Stimulated activated CD8-positive, alpha-beta memory T cell treated with anti-CD3 and anti-CD28 coated beads, Interleukin-15, amount 100 ng/mL, for 48 hours (primary cell): ENCODE measurements around the gene AJM1.
"Not testable (repeated sequence)": the region's sequence is repeated elsewhere in the genome, so short reads cannot be mapped to it uniquely, and the experiment has no call there.

Experiments used
- DNase-seq, 2 donors: peaks; one replicate each; pipeline ENCODE4 v3.0.0-alpha.2; 2020; ENCODE audit warnings: low read depth in 2 of 2

Gene AJM1

DNA sequence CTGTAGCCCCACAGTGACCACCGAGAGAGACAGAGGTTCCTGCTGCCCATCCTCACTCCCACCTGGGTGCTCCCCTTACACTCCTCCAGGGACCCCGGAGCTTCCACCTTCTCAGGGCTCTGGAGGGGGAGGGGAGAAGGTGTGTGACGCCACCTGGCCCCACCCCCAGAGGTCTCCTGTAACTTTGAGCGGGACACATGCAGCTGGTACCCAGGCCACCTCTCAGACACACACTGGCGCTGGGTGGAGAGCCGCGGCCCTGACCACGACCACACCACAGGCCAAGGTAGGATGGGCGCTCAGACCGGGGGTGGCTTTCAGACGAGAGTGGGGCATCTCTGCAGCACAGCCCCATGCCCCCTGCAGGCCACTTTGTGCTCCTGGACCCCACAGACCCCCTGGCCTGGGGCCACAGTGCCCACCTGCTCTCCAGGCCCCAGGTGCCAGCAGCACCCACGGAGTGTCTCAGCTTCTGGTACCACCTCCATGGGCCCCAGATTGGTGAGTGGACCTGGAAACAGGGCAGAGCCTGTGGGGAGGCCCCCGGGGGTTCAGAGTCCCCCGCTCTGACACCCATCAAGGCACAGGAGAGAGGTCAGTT is 14.4 kb downstream of the AJM1 start:
- DNase-seq: no peak

DNA sequence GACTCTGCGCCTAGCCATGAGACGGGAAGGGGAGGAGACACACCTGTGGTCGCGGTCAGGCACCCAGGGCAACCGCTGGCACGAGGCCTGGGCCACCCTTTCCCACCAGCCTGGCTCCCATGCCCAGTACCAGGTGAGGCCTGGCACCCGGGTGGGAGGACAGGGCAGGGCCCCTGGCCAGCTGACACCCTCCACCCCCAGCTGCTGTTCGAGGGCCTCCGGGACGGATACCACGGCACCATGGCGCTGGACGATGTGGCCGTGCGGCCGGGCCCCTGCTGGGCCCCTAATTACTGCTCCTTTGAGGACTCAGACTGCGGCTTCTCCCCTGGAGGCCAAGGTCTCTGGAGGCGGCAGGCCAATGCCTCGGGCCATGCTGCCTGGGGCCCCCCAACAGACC is 14.9 kb downstream of the AJM1 start:
- DNase-seq: no peak

DNA sequence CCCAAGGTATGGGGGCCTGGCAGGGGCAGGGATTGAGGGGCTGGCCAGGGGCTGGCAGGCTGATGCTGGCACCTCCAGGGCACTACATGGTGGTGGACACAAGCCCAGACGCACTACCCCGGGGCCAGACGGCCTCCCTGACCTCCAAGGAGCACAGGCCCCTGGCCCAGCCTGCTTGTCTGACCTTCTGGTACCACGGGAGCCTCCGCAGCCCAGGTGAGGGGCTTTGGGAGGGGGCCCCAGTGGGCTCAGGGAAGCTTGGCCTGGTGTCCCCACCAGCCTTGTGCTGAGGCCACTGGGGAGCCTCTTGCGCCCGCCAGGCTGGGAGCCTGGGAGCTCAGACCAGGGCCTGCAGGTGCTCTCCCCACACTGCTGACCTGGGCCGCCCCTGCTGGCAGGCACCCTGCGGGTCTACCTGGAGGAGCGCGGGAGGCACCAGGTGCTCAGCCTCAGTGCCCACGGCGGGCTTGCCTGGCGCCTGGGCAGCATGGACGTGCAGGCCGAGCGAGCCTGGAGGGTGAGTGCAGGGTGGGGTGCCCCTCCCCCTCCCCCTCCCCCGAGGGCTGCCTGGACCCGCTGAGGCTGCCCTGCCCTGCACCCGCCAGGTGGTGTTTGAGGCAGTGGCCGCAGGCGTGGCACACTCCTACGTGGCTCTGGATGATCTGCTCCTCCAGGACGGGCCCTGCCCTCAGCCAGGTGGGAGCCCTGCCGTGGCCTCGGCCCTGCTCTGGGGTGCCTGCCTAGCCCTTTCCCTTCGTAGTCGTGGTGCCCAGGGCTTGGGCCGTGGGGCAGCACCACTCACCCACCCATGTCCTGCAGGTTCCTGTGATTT is 15.5 kb downstream of the AJM1 start:
- no peak for DNase-seq

DNA sequence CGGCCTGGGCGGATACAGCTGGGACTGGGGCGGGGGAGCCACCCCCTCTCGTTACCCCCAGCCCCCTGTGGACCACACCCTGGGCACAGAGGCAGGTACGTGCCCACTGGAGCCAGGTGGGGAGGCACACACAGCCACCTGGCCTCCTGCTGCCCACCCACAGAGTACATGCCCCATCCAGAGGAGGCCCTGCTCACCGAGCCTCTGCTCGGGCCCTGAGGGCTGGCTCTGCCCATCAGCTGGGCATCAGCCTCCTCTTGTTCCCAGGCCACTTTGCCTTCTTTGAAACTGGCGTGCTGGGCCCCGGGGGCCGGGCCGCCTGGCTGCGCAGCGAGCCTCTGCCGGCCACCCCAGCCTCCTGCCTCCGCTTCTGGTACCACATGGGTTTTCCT is 16.2 kb downstream of the AJM1 start:
- DNase-seq: no peak

DNA sequence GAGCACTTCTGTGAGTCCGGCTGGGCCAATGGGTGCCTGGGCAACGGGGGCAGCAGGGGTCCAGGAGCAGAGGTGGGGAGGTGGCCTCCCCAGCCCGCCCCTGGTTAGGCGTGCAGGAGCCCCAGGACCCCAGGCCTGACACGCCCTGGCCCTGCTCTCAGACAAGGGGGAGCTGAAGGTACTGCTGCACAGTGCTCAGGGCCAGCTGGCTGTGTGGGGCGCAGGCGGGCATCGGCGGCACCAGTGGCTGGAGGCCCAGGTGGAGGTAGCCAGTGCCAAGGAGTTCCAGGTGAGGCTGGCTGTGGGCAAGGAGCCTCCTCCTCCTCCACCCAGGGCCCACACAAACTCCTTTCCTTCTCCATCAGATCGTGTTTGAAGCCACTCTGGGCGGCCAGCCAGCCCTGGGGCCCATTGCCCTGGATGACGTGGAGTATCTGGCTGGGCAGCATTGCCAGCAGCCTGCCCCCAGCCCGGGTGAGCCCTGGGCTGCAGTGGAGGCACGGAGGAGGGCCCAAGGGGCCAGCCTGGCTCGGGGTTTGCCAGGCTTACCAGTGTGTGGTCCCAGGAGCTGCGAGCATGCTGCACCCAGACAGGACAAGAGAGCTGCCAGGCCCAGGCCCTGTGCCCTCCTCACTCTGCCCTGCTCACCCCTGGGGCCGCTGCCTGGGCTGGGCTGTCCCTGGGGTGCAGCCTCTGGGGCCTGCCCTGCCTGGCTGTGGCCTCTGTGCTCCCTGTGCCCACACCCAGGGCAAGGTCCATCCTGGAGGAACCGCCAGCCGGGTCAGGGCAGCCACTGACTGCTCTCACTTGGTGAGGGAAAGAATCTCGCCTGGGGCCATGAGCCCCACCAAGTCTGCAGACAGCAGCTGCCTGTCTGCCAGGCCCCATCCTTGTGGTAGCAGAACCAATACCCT is 16.8 kb downstream of the AJM1 start:
- DNase-seq: no peak

DNA sequence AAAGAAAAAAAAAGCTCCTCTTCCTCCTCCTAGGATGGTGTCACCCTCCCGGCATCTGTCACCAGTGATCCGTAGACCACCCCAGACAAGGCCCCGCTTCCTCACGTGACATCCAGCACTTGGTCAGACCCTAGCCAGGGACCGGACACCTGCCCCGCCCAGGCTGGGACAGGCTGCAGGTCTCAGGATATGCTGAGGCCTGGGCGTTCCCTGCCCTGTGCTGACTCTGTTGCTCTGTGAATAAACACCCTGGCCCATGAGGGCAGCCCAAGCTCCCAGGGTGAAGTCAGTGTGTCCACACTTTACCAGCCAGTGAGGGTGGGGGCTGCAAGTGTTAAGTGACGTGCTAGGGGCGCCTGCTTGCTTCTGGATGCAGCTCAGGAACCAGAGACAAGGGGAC is 18.3 kb downstream of the AJM1 start:
- no peak for DNase-seq

DNA sequence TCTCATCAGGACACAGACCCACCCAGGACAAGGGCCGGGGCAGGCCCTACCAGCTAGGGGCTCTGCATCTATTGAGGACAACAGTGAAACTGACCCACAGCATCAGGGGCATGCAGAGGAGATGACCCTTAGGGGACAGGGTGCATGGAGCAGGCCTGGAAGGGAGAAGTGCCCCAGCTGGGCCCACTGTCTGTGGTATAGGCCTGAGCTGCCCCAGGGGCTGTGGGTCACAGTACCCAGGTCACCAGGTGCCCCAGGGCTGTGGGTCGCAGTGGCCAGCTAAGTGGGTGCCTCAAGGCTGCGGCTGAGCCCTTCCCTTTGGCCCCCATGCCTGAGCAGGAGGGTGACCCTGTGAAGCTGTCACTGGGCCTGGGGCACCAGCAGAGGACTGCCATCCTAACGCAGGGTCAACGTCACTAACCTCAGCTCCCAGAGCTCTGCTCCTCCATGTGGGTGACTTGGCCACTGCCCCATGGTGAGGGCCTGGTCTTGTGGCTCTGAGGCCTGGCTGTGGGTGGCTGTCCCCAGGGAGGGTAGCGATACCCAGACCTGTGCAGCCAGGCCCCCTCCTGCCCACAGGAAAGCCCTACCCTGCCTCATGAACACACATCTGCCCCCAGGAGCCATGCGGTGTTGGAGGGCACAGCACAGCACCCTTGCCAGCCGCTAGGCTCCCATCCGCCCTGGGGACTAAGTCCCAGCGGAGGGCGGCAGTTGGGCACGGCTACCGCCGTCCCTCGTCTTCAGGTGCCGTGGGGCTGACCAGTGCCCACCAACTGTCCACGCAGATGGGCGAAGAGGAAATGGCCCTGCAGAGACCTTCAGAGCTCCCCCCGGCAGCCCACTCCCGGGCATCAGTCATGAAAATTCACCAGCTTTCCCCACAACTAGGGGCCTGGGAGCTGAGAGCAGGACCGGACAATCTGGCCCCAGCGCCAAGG is 18.9 kb downstream of the AJM1 start:
- no peak for DNase-seq

DNA sequence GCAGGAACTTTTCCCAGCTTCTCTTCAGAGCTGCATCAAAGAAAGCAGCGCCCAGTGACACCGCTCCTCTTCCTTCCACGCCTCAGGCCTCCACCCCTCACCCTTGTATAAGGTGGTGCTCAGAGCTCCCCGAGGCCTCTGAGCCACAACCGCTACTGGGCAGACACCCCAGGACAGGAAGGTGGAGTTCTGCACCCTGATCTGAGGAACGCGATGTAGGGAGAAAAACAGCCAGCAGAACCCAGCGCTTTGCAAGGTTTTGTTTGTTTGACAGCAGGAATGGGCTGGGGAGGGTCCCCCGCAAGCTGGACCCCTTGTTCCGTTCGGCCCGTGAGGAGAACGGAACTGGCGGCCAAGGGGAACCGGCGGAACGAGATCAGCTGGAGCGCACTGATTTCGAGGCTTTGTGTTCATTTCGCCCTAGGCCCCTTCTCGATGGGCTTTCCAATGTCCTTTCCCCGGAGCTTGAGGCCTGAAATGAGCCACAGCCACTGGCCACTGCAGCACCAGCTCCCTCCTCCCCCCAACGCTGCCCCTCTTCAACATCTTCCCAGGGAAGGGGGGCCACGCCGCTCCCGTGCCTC is 19.7 kb downstream of the AJM1 start:
- no peak for DNase-seq

DNA sequence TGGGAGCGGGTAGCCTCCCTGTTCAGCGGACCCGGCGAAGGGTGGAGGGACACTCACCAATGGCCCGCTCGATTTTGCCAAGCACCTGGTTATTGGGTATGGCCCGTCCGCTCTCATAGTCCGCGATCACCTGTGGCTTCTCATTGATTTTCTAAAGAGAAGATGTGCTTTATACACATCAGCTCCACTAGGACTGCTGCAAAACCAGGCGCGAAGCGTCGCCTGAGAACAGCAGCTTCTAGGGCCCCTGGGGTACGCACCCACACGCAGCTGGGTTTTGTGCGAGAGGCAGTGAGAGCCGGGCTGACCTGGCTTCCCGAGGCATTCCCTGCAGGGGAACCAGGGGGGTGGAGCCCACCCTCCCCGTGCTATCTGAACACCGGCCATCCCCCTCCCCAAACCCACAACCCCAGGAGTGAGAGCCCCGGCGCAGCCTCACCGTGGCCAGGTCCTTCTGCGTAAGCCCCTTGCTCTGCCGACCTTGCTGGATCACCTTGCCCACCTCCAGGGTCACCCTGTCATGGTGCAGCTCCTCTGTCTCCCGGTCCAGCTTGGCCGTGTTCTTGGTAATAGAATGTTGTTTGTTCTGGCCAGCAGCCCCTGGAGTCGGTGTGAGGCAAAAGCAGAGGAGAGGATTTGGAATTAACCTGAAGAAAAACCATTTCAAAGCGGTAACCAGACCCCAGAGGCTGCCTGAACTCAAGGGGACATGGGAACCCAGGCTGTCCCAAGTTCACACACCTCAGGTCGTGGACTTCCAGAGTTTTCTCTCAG is 20.8 kb downstream of the AJM1 start:
- DNase-seq: no peak

DNA sequence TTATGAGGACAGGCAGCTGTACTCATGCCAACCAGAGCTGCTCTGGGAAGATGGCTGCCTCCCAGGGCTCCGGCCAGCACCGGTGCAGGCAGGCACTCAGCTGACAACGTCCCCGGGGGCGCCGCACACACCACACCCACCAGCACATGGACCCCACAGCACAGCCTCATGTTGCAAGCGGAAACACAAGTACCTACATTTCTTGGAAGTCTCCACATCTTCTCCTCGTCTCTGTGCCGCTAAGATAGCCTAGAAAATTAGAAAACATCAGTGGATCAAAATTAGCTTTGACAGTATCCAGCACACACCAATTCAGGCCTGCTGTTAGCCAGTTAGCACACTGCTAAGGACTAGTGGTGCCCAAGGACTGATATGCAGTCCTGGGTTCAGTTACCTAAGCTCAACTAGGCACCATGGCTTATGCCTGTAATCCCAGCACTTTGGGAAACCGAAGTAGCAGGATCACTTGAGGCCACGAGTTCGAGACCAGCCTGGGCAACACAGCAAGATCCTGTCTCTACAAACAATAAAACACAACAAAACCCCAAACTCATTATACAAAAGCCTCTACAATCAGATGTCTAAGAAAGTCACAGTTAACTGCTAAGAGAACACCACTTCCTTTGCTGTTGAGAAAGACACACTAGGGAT is 21.5 kb downstream of the AJM1 start:
- DNase-seq: no peak

DNA sequence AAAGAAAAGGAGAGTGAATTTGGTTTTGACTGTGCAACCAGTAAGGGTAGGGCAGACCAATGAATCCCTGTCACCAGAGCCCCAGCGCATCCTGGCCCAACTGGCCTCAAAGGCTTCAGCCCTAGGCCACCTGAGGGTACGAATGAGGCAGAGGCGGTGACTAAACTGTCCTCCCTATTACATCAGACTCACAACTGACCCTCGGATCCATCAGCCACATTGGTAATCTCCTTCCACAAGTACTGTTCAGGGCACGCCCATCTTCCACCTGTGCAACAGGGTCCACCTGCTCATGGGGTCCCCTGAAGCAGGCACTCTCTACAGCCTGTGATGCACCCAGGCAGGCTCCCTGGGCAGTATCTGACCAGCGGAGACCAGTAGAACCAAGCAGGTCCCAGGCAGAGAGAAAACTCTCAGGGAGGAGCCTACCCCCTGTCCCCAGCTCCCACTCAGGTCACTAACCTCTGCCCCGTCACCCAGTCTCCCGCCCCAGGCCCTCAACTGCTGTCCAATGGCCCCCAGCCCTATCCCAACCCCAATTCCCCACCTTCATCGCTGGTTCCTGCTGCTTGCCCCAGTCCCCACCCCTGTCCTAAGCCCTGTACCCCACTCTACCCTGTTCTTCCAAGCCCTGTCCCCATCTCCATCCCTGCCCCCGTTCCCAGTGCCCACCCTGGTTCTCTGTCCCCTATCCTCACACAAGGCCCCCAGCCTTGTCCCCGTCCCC is 22.9 kb downstream of the AJM1 start:
- no peak for DNase-seq

DNA sequence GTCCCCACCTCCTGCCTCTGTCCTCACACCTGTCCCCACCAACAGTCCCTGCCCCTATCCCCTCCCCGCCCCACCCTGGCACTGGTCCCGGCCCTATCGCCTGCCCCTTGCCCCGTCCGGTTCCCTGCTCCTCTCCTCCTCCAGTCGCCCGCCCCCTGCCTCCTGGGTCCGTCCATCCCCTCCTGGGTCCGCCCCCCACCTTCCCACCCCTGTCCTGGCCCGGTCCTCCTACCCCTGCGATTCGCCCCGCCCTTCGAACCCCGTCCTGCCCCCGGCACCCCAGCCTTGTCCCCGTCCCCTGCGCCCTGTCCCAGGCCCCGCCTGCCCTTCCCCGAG is 23.5 kb downstream of the AJM1 start:
- DNase-seq: no peak

DNA sequence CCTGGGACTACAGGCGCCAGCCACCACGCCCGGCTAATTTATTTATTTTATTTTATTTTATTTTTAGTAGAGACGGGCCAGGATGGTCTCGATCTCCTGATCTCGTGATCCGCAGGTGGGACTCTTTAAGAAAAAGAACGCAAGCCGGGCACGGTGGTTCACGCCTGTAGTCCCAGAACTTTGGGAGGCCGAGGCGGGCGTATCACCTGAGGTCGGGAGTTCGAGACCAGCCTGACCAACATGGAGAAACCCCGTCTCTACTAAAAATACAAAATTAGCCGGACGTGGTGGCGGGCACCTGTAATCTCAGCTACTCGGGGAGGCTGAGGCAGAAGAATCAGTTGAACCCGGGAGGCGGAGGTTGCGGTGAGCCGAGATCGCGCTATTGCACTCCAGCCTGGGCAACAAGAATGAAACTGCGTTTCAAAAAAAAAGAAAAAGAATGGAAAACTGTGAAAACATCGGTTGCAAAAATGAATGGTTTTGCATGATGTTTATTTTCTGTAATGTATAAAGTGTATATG is 24.7 kb downstream of the AJM1 start:
- not testable (repeated sequence) for DNase-seq

DNA sequence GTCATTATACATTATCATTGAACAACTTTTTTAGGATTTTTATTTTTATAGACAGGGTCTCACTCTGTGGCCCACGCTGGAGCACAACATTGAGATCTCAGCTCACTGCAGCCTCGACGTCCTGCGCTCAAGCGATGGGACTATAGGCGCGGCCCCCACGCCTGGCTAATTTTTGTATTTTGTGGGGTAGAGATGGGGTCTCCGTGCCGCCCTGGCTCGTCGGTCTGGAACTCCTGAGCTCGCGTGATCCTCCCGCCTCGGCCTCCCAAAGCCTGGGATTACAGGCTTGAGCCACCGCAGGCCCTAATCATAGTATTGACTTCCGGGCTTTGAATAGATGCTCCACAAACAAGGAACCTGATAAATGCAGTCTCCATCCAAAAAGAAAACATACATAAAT is 25.2 kb downstream of the AJM1 start:
- DNase-seq: no peak

DNA sequence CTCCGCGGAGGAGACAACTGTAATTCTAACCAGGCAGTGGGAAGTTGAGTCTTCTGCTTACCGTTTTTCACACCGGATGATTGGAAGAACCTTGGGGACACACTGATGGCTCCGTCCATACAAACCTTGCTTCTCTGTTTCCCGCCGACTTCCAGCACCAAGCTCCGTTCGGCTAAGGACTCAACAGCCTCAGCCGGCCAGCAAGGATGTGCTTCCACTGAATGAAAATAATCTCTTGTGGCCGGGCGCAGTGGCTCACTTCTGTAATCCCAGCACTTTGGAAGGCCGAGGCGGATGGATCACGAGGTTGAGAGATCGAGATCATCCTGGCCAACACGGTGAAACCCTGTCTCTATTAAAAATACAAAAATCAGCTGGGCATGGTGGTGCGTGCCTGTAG is 25.6 kb downstream of the AJM1 start:
- DNase-seq: no peak

DNA sequence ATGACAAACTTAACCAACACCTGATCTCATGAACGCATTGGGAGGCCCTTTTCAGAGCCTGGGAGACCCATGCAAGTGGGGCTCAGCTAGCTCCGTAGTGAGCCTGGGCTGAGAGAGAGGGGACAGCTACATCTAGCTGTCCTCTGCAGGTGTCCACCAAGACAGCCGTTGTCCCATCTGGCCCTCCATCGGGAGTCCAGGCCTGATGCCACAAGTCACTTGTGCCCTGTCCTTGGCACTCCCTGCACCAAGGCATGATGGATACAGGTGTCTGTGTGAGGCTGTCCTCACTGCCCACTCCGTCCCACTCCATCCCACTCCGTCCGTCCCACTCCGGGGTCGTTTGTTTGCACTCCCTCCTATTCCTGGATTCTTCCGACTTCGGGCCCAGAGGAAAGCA is 26.4 kb downstream of the AJM1 start:
- DNase-seq: no peak

DNA sequence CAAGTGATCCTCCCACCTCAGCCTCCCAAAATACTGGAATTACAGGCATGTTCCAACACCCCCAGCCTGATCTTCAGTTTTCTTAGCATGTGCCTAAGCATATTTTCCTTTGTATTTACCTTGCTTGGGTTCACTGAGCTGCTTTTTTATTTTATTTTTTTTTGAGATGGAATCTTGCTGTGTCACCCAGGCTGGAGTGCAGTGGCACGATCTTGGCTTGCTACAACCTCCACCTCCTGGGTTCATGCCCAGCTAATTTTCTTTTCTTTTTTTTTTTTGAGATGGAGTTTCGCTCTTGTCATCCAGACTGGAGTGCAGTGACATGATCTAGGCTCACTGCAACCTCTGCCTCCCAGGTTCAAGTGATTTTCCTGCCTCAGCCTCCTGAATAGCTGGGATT is 27.3 kb downstream of the AJM1 start:
- DNase-seq: not testable (repeated sequence)

DNA sequence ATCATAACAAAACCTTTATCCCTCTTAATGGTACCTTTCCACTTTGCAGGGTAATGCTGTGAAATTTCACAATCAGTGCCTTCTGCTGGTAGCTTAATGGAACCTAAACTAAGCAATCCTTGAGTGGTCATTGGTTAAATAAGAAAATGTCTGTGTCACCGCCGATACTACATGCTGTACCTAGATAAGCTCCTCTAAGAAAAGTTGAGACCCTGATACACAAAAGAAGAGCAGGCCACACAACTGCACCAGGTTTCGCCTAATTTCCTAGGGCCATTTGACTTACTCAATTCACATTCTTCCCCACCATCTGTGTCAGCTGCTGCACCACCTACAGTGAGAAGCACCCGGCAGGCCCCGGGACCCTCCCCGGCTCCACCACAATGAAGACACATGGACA is 32.9 kb downstream of the AJM1 start:
- no peak for DNase-seq

DNA sequence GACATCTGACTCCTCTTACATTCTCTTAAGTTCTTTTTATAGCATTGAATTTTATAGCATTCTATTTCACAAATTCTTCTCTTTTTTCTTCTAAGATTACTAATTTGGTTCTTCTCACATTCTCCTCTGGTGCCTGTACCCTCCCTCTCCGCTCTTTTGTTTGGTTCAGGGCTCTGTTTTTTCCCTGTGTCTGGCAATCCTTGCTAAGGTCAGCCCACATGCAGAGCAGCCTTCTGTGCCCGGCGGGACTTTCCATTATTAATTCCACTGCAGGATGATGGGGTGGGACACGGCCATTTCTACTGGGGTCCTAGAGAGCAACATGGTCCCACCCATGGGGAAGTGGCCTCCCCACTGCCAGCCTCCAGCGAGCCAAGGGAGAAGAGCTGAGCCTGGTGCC is 34.2 kb downstream of the AJM1 start:
- DNase-seq: no peak
